GM12892 (cell line): ENCODE data around the gene SYPL1.

Source experiments
- POLR2A ChIP-seq: IDR thresholded peaks from 2 replicates; pipeline ENCODE4 v1.6.1; 2011; ENCODE audit warnings: low read depth, low read length, control low read depth
- POLR2AphosphoS5 ChIP-seq: IDR thresholded peaks from 2 replicates; pipeline ENCODE4 v1.6.1; 2011; ENCODE audit warnings: low read depth, low read length, control low read depth

DNA sequence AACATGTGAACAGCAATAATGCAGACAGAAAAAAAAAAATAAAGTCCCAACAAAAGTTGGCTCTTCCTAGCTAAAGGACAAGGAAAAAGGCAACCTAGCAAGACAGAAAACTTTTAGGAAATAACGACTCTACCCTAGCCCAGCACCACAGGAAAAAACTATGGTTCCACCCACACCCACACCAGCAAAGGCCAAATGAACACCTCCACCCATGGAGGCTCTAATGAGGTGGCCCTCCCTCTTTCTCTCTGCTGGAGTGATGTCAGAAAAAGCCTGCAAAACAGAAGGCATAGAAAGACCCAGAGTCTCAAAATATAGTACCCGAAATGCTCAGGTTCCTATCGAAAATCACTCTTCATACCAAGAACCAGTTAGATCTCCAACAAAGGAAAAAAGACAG, 28.4 kb downstream of the SYPL1 start:
- TF ChIP-seq POLR2AphosphoS5 (no peak), POLR2A (no peak)
